Hypothalamus (tissue), 51 donors: ENCODE results near the gene GFER.
A peak's percentile ranks its signal among the peaks of the same experiment; 100 is the strongest.
"Not testable (repeated sequence)": the region's sequence is repeated elsewhere in the genome, so short reads cannot be mapped to it uniquely, and the experiment has no call there.

Source experiments
- DNase-seq, 51 donors: peaks; one replicate each; lab custom pipeline; 2025; lab: John Stamatoyannopoulos, UW

The GFER gene

DNA sequence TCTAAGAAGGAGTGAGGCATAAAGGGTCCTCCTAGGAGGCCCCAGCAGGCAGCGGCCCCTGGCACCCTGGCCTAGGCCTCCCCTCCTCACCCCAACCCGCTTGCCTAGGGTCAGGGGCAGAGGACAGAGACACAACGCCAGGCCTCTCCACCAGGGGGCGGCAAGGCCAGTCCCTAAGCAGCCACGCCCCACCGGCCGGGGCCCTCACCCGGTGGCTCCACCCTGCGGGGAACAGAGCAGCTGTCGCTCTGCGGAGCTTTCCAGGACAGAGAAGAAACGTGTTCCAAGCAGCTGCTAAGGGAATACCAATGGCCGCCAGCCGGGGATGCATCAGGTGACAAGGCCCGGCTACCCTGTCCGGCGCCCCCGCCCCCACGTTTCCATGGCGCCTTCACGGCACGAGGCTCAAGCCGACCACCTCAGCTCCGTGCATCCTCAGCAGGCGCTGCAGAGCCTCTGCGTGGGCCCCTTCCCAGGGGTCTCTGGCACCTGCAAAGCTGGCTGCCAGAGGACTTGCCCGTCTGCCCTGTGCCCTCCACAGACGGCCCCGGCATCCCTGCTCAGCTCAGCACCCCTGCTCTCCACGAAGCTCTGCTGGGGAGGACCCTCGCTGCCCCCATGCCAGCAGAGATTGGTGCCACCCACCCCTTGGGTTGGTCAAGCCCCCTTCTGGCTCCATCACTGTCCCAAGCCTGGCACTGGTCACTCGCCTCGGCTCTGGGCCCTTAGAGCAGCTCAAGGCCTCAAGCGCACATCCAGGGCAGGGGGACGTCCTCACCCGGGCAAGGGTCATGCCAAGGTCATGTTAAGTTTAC, 20.0 kb downstream of the GFER start:
- DNase-seq = peak in 43 of 51 donors; percentile 8 to 83 (median 59)

DNA sequence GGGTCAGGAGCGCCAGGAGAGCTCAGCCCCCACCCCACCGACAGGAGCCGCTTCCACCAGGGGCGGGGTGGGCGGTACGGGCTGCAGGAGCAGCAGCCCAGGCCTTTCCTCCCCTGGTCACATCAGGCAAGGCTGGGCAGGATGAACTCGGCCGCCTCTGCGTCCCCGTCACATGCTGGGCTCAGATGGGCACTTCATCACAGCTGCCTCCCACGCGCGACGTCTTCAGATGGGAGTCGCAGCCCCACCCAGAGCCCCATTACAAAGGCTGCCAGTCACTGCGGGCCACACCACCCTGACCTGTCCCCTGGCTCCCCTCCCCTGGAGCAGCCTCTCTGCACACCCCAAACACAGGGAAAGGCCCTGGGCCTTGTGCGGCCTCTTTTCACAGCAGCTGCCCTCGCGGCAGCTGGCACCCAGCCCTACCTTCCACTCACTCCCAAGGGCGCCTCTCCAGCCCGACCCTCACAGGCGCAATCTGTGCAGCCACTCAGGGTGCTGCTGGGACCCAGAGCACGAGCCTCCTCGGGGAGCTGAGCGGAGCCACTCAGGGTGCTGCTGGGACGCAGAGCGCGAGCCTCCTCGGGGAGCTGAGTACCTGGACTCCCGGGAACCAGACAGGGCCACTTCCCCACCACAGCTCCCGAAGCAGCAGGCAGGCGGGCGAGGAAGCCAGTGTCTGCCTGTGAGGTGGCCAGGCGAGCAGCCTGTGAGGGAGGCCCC, 21.0 kb downstream of the GFER start:
- no peak for DNase-seq

DNA sequence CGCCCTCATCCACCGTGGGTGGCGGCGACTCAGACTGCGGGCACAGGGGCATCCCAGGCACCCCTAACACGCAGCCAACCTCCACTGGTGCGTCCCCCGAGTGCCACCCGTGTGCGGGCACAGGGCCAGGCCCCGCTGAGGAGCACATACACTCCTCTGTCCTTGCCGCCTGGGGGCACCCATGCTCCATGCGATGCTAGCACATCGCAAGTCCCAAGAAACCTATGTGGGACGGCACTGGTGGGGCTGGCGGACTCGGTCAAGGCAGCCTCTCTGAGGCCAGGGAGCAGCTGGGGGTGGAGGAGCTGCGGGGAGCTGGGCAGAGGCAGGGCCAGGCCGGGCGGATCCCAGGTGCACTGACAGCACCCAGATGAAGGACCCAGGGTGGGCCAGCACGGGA, 21.7 kb downstream of the GFER start:
- DNase-seq = peak in 1 of 51 donors; percentile 23

GRCh38 chr16:2006317-2006716, 22.3 kb downstream of the GFER start:
- no peak for DNase-seq

DNA sequence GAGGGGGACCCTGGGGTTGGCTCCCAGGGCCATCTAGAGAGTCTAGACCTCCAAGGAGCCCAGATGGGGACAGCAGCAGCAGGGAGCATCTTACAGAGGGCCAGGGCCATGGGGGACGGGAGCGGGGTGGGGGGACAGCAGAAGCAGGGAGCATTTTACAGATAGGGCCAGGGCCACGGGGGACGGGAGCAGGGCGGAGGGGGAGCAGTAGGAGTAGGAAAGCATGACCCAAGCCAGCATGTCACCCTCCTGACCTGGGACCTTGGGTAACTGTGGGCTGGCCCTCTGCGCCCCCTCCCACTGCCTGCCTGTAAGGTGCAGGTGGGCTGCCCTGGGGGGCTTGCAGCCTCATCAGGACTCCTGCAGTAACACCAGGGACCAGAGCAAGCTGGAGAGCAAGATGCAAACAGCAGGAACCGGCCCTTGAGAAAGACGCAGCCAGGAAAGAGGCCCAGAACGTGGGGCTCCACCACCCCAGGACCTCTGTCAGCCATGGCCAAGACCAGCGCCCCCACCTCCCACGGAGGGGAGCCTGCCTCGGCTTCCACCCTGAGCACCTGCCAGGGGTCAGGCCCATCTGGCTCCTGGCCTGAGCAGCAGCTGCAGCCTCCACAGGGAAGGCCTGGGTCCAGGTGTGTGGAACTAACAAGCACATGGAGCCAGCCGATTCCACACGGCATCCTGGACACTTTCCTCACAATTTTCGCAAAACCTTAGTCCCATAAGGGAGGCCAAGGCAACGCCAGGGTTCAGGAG, 23.3 kb downstream of the GFER start:
- DNase-seq = no peak

- no peak for DNase-seq
Measured at GRCh38 chr16:2008009-2008526, 24.1 kb downstream of the GFER start.

GRCh38 chr16:2008631-2009163, 24.7 kb downstream of the GFER start:
- no peak for DNase-seq

DNA sequence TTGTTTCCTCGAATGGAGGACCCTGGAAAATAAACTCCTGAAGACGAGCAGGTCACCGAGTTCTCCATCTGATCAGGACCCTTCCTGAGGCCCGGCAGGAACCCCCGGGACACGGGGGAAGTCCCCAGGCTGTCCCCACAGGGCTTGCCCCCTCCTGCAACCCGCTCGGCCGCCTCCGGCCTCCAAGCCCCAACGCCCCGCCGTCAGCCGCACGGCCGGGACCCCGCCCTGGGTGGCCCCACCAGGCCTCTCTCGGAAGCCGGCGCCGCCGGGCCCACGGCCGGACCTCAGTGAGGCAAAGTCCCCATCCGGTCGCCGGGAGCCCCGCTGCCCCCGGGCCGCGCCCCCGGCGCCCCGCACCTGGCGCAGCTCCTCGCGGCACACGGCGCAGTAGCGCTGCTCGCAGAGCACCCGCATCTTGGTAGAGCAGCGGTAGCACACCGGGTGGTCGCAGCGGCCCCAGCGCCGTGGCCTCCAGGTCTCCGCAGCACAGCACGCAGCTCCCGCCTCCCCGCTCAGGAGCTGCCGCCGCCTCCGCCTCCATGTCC, 25.2 kb downstream of the GFER start:
- DNase-seq = no peak

- DNase-seq = peak; percentile 26 to 88 (median 66)
Measured at GRCh38 chr16:2009791-2010510, 26.0 kb downstream of the GFER start, which contains the start of gene ZNF598. ZNF598 (minus strand) TSS chr16:2009821.

DNA sequence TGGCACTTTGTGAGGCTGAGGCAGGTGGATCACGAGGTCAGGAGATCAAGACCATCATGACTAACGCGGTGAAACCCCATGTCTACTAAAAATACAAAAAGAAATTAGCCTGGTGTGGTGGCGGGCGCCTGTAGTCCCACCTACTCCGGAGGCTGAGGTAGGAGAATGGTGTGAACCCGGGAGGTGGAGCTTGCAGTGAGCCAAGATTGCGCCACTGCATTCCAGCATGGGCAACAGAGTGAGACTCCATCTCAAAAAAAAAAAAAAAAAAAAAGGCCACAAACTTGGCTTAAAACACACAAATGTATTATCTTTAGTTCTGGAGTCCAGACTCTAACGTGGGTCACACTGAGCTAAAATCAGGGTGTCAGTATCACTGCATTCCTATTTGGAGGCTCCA, 27.7 kb downstream of the GFER start:
- not testable (repeated sequence) for DNase-seq

GRCh38 chr16:2013527-2013926, 29.5 kb downstream of the GFER start:
- no peak for DNase-seq

DNA sequence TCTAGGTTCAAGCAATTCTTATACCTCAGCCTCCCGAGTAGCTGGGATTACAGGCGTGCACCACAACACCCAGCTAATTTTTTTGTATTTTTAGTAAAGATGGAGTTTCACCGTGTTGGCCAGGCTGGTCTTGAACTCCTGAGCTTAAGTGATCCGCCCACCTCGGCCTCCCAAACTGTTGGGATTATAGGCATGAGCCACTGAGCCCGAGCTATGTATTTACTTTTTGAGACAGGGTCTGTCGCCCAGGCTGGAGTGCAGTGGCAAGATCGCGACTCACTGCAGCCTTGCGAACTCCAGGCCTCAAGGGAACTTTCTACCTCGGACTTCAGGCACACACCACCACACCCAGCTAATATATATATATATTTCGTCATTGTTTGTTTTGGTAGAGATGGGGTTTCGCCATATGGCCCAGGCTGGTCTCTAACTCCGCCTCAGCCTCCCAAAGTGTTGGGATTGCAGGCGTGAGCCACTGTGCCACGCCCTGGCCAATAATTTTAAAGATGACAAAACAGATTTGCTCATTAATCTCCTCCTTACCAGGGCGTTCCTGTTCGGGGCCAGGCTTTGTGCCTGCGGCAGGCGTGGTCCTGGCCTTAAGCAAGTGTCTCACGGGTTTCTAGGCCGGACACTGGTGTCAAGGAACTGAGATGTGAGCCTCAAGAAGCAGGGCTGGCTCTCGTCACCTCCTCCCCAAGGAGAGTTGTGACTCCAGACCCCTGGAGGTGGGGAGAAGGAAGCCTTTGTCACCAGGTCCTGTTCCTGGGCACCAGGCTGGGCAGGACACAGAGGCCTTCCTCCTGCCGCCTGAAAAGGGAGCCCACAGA, 31.3 kb downstream of the GFER start:
- no peak for DNase-seq

DNA sequence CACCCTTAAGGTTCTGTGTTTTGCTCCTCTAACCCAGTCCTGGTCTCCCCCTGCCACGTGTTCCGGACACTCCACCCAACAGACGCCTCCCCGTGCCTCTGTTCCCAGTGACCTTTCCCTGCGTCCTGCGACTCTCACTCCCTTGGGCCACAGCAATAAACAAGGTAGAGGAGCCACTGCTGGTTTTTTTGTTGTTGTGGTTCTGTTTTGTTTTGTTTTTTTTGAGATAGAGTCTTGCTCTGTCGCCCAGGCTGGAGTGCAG, 31.9 kb downstream of the GFER start:
- DNase-seq = no peak

- DNase-seq = no peak
Measured at GRCh38 chr16:2016407-2016922, 32.5 kb downstream of the GFER start.

DNA sequence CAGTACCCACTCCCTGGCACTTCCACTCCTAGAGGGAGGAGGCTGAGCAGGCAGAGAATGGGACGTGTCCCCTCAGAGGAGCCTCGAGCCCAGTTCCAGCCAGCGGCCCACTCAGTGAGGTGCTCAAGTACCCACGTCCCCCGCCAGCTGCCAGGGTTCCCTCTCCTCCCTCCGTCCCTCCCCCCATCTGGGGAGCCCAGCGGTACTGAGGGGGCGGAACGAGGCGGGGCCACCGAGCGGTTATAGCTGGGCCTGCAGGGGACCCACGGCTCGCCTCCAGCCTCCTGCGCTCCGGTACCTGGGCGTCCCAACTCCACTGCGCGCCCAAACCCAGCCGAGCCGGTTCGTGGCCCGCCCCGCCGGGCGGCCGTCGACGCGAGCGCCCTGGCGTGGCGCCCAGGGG, 35.5 kb downstream of the GFER start, which contains the start of gene NPW:
Gene NPW (plus strand): TSS at position 268 of the 403 bp plus-strand sequence.
- DNase-seq = no peak

- DNase-seq = no peak
Measured at GRCh38 chr16:2019921-2020831, 36.2 kb downstream of the GFER start.

- DNase-seq = no peak
Measured at GRCh38 chr16:2022723-2023091, 38.7 kb downstream of the GFER start.
